AG09309 (cell line): ENCODE measurements around the gene C11orf86.

Source experiments
- DNase-seq: peaks from one replicate; pipeline ENCODE4 v3.0.0-alpha.2; 2010; ENCODE audit warnings: low read depth
- H3K4me3 ChIP-seq: 2 replicates; pipeline ENCODE4 v1.5.1; 2011; ENCODE audit warnings: mild to moderate bottlenecking, low read depth, low read length, moderate library complexity; ENCODE audit not compliant: control insufficient read depth
- CTCF ChIP-seq: IDR thresholded peaks from 2 replicates; pipeline ENCODE4 v1.5.1; 2011; ENCODE audit warnings: mild to moderate bottlenecking, low read depth, low read length, inconsistent platforms; ENCODE audit not compliant: insufficient read depth, control insufficient read depth; ENCODE audit errors: missing control alignments

The C11orf86 gene

DNA sequence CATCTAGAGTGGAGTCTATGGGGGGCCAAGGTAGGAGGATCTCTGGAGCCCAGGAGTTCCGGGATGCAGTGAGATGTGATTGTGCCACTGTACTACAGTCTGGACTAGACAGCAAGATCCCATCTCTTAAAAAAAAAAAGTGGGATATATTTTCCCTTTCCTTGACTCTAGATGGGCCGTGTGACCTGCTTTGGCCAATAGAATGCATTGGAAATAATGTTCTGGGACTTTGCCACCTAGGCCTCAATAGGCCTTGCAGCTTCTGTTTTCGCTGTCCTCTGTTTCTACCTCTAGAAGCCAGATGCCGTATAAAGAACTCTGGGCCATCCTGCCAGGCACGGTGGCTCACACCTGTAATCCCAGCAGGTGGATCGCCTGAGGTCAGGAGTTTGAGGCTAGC, 3.6 kb downstream of the C11orf86 start:
- no peak overlapping the region for H3K4me3 ChIP-seq
- no peak for DNase-seq
- no peak for TF ChIP-seq CTCF

DNA sequence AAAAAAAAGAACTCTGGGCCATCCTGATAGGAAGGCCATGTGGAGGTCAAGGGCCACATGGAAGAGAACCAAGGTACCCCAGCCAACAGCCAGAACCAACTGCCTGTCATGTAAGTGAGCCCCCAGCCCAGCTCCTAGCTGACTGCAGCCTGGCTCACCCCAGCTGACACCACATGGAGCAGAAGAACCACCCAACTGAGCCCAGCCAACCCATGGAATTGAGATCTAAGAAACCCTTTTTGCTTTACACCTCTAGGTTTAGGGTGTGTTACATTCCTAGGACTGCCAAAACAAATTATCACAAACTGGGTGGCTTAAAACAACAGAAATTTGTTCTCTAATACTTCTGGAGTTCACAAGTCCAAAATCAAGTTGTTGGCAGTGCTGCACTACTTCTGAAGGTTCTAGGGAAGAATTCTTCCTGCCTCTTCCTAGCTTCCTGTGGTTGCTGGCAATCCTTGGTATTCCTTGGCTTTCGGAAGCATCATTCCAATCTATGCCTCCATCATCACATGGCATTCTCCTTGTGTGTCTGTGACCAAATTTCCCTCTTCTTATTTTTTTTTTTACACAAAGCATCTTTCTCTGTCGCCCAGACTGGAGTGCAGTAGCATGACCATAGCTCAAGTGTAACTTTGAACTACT, 4.4 kb downstream of the C11orf86 start:
- no peak for DNase-seq
- no peak overlapping the region for H3K4me3 ChIP-seq
- no peak for TF ChIP-seq CTCF

DNA sequence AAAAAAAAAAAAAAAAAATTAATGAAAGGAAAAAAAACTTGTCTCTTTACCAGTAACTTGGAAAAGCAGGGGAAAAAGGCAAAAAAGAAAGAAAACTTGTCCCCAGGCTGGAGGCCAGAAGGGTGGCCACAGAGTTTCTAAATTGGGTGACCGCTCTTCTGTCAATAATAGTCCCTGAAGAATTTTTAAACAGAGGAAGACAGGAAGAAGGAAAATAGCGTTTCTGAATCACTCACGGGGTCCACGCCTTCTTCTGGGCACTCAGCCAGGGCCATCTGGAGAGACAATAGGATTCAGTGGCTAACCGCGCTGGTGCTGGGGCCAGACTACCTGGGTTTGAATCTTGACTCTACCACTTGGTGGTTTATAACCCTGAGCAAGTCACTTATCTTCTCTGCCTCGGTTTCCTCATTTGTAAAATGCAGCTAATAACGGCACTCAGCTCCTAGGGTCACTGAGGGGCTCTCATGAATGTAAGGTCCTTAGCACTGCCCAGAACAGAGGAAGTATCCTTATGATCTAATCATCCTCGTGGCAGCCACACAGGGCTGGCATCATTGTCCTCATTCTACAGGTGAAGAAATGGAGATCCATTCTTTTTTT, 7.0 kb downstream of the C11orf86 start:
- TF ChIP-seq CTCF, result no peak
- no peak overlapping the region for H3K4me3 ChIP-seq
- peak; percentile 53 for DNase-seq

DNA sequence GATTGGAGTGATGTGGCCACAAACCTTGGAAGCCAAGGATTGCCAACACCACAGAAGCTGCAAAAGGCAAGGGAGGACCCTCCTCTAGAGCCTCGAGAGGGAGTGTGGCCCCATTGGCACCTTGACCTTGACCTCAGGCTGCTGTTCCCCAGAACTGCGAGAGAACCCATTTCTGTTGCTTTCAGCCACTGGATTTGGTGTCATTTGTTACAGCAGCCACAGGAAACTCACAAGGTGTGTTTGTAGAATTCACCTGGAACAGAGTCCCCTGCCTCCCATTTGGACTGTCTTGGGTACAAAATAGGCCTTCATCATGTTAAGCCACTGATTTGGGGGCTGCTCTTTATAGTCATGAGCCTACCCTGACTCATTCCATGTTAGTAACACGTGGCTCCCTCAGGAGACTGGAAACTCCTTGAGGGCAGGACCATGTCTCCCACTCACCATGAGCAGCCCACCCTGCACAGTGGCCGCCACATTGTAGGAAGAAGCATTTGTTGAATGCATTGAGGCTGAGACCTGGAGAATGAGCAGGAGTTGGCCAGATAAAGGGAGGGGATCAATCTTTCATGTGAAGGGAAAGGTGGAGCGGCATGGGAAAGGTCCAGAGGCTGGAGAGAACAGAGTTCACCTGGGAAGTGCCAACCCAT, 8.3 kb downstream of the C11orf86 start:
- no peak for DNase-seq
- no peak for TF ChIP-seq CTCF
- no peak overlapping the region for H3K4me3 ChIP-seq

GRCh38 chr11:66985508-66986177, 10.5 kb downstream of the C11orf86 start:
- TF ChIP-seq CTCF, result no peak
- H3K4me3 ChIP-seq, result no peak overlapping the region
- no peak for DNase-seq

- TF ChIP-seq CTCF, result no peak
- H3K4me3 ChIP-seq, result no peak overlapping the region
- no peak for DNase-seq
Measured at GRCh38 chr11:66986178-66986545, 11.1 kb downstream of the C11orf86 start.
